ENCODE measurements around the gene AVPR1B. TPM values are rescaled to one million over a fixed set of nuclear protein-coding genes. Genes with fewer than 3 reads are reported as not detected.

AVPR1B gene
- polyA plus RNA-seq, 1 experiment: not detected

DNA sequence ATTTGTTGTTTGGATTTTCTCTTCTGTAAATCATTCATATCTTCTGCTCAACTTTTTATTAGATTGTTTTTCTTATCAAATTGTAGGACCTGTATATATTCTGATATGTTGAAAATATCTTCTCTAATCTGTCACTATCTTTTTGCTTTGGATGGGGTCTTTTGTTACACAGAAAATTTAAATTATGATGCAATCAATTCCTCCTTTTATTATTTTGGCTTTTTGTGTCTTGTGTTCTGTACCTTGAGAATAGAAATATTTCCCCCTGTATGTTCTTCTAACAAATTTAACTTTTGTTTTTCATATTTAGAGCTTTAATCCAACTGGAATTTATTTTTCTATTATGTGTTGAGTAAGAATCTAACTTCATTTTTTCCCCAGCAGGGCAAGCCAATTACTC, 3.2 kb upstream of the AVPR1B start:
- POLR2A ChIA-PET: no interaction called here
- CTCF ChIA-PET: no interaction called here
- DNase-seq (ENCODE audit: low read depth): no peak
- TF ChIP-seq, protein P1, sequence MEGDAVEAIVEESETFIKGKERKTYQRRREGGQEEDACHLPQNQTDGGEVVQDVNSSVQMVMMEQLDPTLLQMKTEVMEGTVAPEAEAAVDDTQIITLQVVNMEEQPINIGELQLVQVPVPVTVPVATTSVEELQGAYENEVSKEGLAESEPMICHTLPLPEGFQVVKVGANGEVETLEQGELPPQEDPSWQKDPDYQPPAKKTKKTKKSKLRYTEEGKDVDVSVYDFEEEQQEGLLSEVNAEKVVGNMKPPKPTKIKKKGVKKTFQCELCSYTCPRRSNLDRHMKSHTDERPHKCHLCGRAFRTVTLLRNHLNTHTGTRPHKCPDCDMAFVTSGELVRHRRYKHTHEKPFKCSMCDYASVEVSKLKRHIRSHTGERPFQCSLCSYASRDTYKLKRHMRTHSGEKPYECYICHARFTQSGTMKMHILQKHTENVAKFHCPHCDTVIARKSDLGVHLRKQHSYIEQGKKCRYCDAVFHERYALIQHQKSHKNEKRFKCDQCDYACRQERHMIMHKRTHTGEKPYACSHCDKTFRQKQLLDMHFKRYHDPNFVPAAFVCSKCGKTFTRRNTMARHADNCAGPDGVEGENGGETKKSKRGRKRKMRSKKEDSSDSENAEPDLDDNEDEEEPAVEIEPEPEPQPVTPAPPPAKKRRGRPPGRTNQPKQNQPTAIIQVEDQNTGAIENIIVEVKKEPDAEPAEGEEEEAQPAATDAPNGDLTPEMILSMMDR (IDR thresholded peaks at IDR 0.05; ENCODE audit: insufficient read depth, low read depth, low read length): no peak
- Histone ChIP-seq H3K4me3 (ENCODE audit: low read depth, low read length) (no peak overlapping the region), H3K36me3 (ENCODE audit: control insufficient read depth, insufficient read depth, low read length) (no peaks in the 10 kb centered on the region), H3K27me3 (ENCODE audit: control insufficient read depth, insufficient read depth, low read length) (peaks cover 8% of the 10 kb centered on the region)

DNA sequence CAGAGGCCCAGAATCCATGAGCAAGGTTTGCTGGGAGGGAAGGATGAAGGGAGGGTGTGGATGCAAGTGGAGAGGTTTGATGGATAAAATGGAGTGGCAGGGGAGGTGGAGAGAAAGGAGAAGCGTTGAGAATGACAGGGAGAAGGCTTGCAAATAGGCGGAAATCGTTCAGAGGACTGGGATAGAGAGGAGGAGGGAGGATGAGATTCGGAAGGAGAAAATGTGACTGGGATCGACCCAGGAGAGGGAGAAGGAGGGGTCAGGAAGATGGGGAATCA, 376 bp downstream of the AVPR1B start:
- no peak overlapping the region; the same call in 1 of the 2 replicates for H3K4me3 ChIP-seq (ENCODE audit: low read depth, low read length)
- POLR2A ChIA-PET: no interaction called here
- H3K27me3 ChIP-seq (ENCODE audit: control insufficient read depth, insufficient read depth, low read length): peaks cover 11% of the 10 kb centered on the region
- TF ChIP-seq, protein P1 (IDR thresholded peaks at IDR 0.05; ENCODE audit: insufficient read depth, low read depth, low read length): no peak
- CTCF ChIA-PET: interaction anchor here (2.0 kb wide), 1 partner anchor 133 kb away, joined by 6 read pairs; no protein-coding TSS in a partner anchor
- H3K36me3 ChIP-seq (ENCODE audit: control insufficient read depth, insufficient read depth, low read length): no peaks in the 10 kb centered on the region
- no peak for DNase-seq (ENCODE audit: low read depth)

DNA sequence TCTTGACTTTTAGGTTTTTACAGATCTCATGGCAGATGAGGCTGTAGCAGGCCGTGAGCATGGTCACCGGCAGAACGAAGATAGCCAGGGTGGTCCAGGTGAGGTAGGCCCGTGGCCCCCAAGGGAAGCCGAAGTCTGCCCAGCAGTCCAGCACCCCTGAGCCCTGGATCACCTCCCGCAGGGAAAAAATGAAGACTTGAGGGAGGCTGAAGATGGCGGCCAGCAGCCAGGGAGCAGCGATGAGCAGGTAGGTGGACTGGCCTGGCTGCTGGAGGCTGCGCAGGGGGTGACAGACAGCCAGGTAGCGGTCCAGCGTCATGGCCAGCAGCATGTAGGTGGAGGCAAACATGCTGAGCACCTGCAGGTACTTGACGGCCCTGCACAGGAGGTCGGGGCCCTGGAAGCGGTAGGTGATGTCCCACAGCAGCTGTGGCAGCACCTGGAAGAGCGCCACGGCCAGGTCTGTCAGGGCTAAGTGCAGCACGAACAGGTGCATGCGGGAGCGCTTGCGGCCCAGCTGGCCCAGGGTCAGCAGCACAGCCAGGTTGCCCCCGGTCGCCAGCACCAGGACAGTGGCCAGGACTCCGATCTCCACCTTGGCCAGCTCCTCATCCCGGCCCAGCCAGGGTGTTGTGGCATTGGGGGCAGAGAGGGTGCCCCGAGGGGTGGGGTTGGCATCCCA, 856 bp downstream of the AVPR1B start:
- ChIA-PET CTCF (interaction anchor here (2.3 kb wide), 1 partner anchor 10 kb away, joined by 11 read pairs; no protein-coding TSS in a partner anchor), POLR2A (no interaction called here)
- H3K4me3 ChIP-seq (ENCODE audit: low read depth, low read length): no peak overlapping the region
- no peak for DNase-seq (ENCODE audit: low read depth)
- H3K36me3 ChIP-seq (ENCODE audit: control insufficient read depth, insufficient read depth, low read length): no peaks in the 10 kb centered on the region
- peaks cover 11% of the 10 kb centered on the region for H3K27me3 ChIP-seq (ENCODE audit: control insufficient read depth, insufficient read depth, low read length)
- TF ChIP-seq, protein P1 (IDR thresholded peaks at IDR 0.05; ENCODE audit: insufficient read depth, low read depth, low read length): no peak

DNA sequence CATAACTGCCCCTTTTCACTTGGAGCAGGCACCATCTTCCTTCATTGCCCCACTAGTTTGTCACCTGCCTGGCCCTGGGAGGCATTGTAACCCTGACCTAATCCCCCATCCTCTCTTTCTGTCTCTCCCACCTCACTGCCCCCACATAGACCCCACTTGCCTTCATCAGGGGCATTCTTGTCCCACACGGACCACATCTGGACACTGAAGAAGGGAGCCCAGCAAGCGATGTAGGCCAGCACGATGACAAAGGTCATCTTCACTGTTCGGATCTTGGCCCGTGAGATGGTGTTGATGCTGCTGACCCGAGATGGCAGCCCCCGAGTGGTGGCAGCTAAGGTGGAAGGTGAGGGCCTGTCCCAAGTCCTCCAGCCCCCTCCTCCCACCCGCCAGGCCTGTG, 1.4 kb downstream of the AVPR1B start:
- Histone ChIP-seq H3K27me3 (ENCODE audit: control insufficient read depth, insufficient read depth, low read length) (peaks cover 11% of the 10 kb centered on the region), H3K4me3 (ENCODE audit: low read depth, low read length) (no peak overlapping the region), H3K36me3 (ENCODE audit: control insufficient read depth, insufficient read depth, low read length) (no peaks in the 10 kb centered on the region)
- POLR2A ChIA-PET: no interaction called here
- CTCF ChIA-PET: interaction anchor here (2.3 kb wide), 1 partner anchor 9 kb away, joined by 11 read pairs; no protein-coding TSS in a partner anchor
- DNase-seq (ENCODE audit: low read depth): no peak
- TF ChIP-seq, protein P1 (IDR thresholded peaks at IDR 0.05; ENCODE audit: insufficient read depth, low read depth, low read length): no peak

DNA sequence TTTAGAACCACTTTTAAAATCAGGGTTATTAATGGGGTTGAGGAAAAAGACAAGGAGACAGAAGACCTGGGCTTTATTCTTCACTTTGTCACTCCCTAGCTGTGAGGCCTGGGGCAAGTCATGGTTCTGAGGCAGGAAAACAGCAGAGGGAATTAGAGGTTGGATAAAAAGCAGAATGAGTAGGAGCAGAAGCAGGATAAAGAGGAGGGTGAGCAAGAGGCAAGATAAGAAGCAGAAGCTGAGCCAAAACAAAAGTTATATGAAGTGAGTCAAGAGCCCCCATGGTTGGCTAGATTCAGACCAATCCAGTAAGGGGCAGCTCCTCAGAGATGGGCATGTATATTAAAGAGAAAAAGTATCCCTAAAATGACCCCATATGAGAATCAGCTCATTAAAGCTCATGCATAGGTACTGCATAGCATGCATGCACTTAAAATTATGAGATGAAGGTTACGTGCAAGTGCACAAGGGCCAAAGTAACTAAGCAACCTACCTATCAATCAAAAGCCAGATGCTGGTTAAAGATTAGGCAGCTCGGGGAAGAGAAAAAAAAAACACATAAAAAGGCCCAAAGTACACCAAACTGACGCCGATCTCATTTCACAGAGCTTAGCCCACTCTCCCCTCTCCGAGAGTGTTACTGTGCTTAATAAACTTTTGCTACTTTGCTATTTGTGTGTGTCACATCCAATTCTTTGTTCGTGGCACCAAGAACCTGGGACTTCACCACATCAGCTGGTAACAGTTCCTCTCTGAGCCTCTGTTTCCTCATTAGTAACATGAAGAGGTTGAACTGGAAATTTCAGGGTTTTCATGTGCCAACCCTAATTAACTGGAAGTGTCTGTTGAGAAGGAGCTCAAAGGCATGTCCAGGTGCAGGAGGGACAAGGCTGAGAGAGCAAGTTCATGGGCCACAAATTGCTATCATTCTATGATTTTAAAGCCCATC, 2.2 kb downstream of the AVPR1B start:
- ChIA-PET CTCF (interaction anchor here (0.6 to 2.3 kb wide), 5 partner anchors 8 to 882 kb away, joined by 3 to 11 read pairs (median 3); no protein-coding TSS in a partner anchor), POLR2A (no interaction called here)
- H3K36me3 ChIP-seq (ENCODE audit: control insufficient read depth, insufficient read depth, low read length): no peaks in the 10 kb centered on the region
- TF ChIP-seq, protein P1 (IDR thresholded peaks at IDR 0.05; ENCODE audit: insufficient read depth, low read depth, low read length): no peak
- no peak overlapping the region for H3K4me3 ChIP-seq (ENCODE audit: low read depth, low read length)
- H3K27me3 ChIP-seq (ENCODE audit: control insufficient read depth, insufficient read depth, low read length): peaks cover 11% of the 10 kb centered on the region
- no peak for DNase-seq (ENCODE audit: low read depth)

Data from BJ (cell line).